Mesothelial cell of epicardium (in vitro differentiated cells): ENCODE results near the gene UBE2D4. TPM values are rescaled to one million over a fixed set of nuclear protein-coding genes. Genes with fewer than 3 reads are reported as not detected.
"Not testable (repeated sequence)": the region's sequence is repeated elsewhere in the genome, so short reads cannot be mapped to it uniquely, and the experiment has no call there.

ENCODE experiments used
- DNase-seq, 2 experiments: peaks; one replicate each; pipeline ENCODE4 v3.0.0; 2021; ENCODE audit warnings: low spot score in 2 of 2; ENCODE audit not compliant: unreplicated experiment in 2 of 2
- H3K27ac Mint-ChIP-seq: 2 replicates; pipeline ENCODE4 v1.8.0; 2021; ENCODE audit warnings: mixed read lengths
- H3K27me3 Mint-ChIP-seq: 2 replicates; pipeline ENCODE4 v1.8.0; 2021; ENCODE audit warnings: low read depth, mixed read lengths
- H3K36me3 Mint-ChIP-seq: 2 replicates; pipeline ENCODE4 v1.8.0; 2021; ENCODE audit warnings: mixed read lengths
- H3K4me1 Mint-ChIP-seq: 2 replicates; pipeline ENCODE4 v1.8.0; 2021; ENCODE audit warnings: mixed read lengths
- H3K4me3 Mint-ChIP-seq: 2 replicates; pipeline ENCODE4 v1.8.0; 2021; ENCODE audit warnings: mild to moderate bottlenecking, moderate library complexity, mixed read lengths
- H3K9me3 Mint-ChIP-seq: 2 replicates; pipeline ENCODE4 v1.8.0; 2021; ENCODE audit warnings: mixed read lengths
- total RNA-seq: library from RNA; stranded (reverse); gene quantifications from 3 replicates; pipeline ENCODE4 v1.2.1, GENCODE V29; 2021
- TF ChIP-seq, protein P1 (sequence below): fragments of 200-600 bp; sonication (generic); IDR thresholded peaks from one replicate; pipeline ENCODE4 v1.5.0; 2021; ENCODE audit warnings: antibody characterized with exemption; ENCODE audit not compliant: unreplicated experiment

Gene UBE2D4
- total RNA-seq, 1 donor from 2014 or later = 10.1 TPM

DNA sequence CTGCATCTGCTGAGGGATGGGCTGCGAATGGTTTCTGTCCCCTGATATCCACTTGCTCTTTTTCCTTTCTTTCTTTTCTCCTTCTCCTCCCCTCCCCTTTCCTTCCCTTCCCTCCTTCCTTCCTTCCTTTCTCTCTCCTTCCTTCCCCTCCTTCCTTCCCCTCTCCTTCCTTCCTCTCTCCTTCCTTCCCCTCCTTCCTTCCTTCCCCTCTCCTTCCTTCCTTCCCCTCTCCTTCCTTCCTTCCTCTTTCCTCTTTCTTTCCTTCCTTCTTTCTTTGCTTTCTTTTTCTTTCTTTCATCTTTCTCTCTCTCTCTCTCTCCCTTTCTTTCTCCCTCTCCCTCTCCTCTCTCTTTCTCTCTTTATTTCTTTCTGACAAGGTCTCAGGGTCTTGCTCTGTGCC is 51.3 kb downstream of the UBE2D4 start:
- Mint-ChIP-seq H3K4me1 (no peaks in the 10 kb centered on the region), H3K27ac (no peak overlapping the region)

DNA sequence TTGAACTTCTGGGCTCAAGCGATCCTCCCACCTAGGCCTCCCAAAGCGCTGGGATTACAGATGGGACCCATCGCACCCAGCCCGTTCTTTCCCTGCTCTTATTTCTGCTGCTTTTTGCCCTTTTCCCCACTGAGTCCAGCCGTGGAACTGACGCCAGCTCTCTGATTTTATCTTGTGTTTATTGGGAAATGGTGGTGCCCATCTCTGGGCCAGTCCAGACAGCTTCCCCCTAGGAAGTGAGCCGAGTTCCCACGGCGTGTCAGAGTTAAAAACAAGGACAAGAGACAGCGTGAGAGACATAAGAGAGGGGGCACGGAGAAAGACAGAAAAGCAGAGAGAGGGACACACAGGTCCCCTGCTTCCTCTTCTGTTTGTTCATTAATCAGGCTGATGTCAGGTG is 51.9 kb downstream of the UBE2D4 start:
- not testable (repeated sequence) for DNase-seq, H3K36me3 Mint-ChIP-seq, H3K27ac Mint-ChIP-seq, H3K4me1 Mint-ChIP-seq, H3K27me3 Mint-ChIP-seq, H3K9me3 Mint-ChIP-seq, H3K4me3 Mint-ChIP-seq

More for the DNA sequence above, 51.3 kb downstream of the UBE2D4 start:
- no peak for DNase-seq
- TF ChIP-seq, protein P1, sequence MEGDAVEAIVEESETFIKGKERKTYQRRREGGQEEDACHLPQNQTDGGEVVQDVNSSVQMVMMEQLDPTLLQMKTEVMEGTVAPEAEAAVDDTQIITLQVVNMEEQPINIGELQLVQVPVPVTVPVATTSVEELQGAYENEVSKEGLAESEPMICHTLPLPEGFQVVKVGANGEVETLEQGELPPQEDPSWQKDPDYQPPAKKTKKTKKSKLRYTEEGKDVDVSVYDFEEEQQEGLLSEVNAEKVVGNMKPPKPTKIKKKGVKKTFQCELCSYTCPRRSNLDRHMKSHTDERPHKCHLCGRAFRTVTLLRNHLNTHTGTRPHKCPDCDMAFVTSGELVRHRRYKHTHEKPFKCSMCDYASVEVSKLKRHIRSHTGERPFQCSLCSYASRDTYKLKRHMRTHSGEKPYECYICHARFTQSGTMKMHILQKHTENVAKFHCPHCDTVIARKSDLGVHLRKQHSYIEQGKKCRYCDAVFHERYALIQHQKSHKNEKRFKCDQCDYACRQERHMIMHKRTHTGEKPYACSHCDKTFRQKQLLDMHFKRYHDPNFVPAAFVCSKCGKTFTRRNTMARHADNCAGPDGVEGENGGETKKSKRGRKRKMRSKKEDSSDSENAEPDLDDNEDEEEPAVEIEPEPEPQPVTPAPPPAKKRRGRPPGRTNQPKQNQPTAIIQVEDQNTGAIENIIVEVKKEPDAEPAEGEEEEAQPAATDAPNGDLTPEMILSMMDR = no peak
- no peak overlapping the region for H3K4me3 Mint-ChIP-seq
- peaks cover 1% of the 10 kb centered on the region for H3K36me3 Mint-ChIP-seq
- no peaks in the 10 kb centered on the region for H3K9me3 Mint-ChIP-seq
- H3K27me3 Mint-ChIP-seq = no peaks in the 10 kb centered on the region

DNA sequence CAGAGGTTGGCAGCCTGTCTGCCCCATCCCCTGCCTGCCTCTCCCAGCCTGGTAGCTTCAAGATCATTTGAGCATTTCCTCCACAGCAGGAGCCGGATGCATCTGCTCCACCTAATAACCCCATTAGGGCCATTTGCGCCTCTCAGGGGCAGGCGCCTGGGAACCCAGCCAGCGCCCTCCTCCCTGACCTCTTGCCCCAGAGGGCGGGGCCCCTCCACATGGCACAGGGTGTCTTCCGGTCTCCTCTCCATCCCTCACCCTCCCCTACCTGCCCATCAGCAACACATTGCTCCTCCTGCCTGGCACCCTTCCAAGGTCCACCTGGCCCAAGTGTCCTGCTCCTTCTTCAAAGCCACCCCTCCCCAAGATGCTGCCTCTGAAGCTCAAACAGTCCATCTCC is 56.6 kb downstream of the UBE2D4 start:
- not testable (repeated sequence) for H3K4me1 Mint-ChIP-seq, H3K36me3 Mint-ChIP-seq, H3K27ac Mint-ChIP-seq, H3K27me3 Mint-ChIP-seq, DNase-seq, H3K4me3 Mint-ChIP-seq, H3K9me3 Mint-ChIP-seq

DNA sequence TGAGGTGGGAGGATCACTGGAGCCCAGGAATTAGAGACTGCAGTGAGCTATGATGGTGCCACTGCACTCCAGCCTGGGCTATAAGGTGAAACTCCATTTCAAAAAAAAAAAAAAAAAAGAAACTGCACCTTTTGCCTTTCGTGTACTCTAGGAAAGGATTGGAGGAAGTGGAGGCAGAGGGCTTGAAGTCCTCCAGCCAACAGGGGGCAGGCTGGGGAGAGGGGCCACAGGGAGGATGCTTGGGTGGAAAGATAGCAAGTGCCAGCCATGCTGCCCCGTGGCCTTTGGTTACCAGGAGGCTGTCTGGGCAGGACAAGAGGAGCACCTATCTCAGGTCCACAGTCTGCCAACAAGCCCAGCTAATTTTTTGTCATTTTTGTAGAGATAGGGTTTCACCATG is 57.5 kb downstream of the UBE2D4 start:
- H3K9me3 Mint-ChIP-seq, H3K27ac Mint-ChIP-seq, H3K4me1 Mint-ChIP-seq, H3K4me3 Mint-ChIP-seq, H3K27me3 Mint-ChIP-seq, DNase-seq, H3K36me3 Mint-ChIP-seq: not testable (repeated sequence)

DNA sequence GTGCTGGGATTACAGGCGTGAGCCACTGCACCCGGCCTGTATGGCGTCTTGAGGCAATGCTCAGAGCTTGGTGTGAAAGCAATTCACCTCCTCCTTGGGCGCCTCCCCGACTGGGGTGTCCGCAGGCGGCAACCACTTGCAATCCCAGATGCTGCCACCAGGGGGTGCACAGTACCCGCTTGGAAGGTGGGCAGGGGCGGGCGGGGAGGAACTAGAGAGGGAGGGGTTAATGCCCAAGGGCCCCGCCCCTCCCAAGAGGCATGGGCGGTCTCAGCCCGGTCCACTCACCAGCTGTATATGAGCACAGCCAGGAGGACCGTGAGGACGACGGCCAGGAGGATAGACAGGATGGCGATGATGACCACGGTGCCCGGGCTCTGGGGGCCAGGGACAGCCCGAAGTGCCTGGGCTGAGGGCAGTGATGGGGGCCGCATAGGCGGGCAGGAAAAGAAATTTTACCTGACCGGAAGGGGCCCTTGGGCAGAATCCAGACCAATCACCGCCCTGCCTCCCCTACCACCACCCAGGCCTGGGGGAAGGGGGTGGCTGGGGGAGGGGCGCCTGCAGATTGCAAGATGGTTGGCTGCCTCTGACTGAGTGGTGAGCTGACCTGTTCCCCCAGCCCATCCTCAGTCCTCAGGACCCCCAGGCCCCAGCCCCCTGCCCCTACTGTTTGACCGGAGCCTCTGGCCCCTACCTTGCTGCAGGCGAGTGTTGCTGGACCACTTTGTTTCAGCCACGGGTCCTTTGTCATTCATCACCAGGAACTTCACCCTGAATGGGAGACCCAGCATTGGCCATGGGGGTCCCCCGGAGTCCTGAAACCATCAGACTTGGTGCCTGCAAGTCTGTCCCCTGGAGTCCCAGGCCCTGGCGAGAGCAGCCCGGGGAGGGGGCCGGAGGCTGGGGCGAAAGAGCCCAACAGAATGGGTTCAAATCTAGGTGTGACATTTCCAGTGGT is 59.9 kb downstream of the UBE2D4 start:
- peak overlapping the region; percentile 58 for H3K4me3 Mint-ChIP-seq
- H3K9me3 Mint-ChIP-seq, H3K27me3 Mint-ChIP-seq, H3K36me3 Mint-ChIP-seq, H3K4me1 Mint-ChIP-seq, H3K27ac Mint-ChIP-seq: not testable (repeated sequence)
- DNase-seq = peak; percentile 42 to 86
- TF ChIP-seq, protein P1 = peak; percentile 91

DNA sequence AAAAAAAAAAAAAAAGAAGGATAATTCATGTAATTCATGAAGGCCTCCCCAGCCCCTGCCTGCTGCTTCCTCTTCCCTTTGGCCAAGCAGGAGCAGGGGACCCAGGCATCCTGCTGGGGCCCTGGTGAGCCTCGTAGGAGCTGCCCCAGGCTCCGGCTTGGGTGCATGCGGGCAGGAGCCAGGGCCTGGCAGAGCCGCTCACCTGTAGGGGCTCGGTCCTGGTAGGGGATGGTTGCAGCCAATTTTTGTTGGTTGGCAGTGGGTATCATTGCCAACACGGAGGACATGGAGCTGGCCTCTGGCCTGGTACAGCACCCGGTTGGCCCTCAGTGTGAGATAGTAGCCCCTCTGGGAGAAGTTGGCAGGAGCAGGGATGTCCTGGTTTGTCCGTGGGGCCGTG is 61.2 kb downstream of the UBE2D4 start:
- H3K4me3 Mint-ChIP-seq, H3K4me1 Mint-ChIP-seq, H3K27ac Mint-ChIP-seq, H3K27me3 Mint-ChIP-seq, H3K9me3 Mint-ChIP-seq, H3K36me3 Mint-ChIP-seq, DNase-seq: not testable (repeated sequence)

DNA sequence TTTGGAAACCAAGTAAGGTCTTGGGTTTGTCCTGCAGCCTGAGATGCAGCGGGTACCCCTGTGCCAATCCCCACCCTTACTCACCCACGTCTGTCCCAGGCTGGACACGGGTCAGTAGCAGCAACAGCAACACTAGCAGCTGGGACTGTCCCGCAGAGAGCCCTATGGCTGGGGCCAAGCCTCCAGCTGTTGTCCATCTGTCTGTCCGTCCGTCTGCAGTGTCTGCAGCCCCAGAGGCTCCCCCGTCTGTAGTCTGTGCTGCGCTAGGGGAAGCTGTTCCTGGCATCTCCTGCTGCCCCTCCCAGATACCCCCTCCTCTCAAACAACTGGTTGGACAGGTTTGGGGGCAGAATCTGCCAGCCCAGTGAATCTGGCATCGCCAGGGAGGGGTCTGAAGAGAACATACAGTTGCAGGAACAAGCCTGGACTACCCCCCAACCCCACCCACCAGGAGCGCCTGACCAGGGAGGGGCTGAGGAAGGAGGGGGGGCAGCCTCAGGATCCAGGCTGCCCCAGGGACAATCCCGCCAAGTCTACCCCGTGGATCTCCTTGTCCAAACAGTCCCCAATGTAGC is 63.9 kb downstream of the UBE2D4 start:
- not testable (repeated sequence) for H3K27ac Mint-ChIP-seq, H3K27me3 Mint-ChIP-seq, H3K4me1 Mint-ChIP-seq, H3K9me3 Mint-ChIP-seq, H3K36me3 Mint-ChIP-seq, H3K4me3 Mint-ChIP-seq, DNase-seq

DNA sequence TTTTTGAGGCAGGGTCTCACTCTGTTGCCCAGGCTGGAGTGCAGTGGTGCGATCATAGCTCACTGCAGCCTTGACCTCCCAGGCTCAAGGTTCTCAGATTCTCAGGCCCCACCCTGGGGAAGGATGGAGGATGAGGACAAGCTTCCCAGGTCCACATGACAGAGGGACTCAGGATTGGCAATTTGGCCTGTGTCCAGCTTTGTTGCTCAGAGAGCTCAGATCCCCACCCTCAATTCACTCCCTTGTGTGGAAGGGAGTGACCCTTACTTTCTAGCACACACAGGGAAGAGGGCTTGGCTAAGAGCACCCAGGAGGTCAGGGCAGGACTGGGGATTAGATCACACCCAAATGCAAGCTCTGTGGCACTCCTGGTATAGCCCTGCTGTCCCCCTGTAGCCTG is 64.6 kb downstream of the UBE2D4 start:
- H3K4me3 Mint-ChIP-seq, DNase-seq, H3K27me3 Mint-ChIP-seq, H3K9me3 Mint-ChIP-seq, H3K27ac Mint-ChIP-seq, H3K36me3 Mint-ChIP-seq, H3K4me1 Mint-ChIP-seq: not testable (repeated sequence)

DNA sequence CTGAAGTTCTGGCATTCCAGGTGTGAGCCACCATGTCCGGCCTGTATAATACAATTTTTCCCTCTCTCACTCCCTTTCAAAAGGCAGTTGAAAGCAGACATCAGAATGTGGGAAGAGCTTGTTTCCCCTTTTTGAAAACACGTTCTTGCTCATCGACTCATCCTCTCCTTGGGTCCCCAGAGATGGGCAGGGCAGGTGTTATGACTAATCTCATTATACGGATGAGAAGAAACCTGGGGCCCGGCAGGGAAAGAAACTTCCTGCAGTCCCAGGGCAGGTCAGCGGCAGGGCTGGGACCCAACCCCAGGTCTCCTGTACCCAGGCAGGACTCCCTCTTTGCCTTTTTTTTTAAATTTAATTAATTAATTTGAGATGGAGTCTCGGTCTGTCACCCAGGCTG is 66.7 kb downstream of the UBE2D4 start:
- DNase-seq, H3K9me3 Mint-ChIP-seq, H3K4me1 Mint-ChIP-seq, H3K27me3 Mint-ChIP-seq, H3K4me3 Mint-ChIP-seq, H3K27ac Mint-ChIP-seq, H3K36me3 Mint-ChIP-seq: not testable (repeated sequence)

DNA sequence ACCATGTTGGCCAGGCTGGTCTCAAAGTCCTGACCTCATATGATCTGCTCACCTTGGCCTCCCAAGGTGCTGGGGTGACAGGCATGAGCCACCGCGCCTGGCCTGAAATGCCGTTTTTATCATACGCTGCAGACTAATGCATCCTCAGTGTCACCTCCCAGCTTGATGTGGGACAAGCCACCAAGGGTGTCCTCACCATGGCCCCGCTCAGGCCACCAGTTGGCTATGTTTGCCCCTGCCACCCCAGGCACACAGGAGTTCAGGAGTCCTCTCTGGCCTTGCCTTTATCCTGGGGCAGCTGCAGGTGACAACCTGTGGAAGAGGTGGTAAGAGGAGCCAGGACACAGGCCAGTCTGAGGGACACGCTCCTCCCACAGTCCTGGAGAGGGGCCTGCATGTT is 68.4 kb downstream of the UBE2D4 start:
- not testable (repeated sequence) for H3K36me3 Mint-ChIP-seq, DNase-seq, H3K4me1 Mint-ChIP-seq, H3K9me3 Mint-ChIP-seq, H3K27me3 Mint-ChIP-seq, H3K4me3 Mint-ChIP-seq, H3K27ac Mint-ChIP-seq

DNA sequence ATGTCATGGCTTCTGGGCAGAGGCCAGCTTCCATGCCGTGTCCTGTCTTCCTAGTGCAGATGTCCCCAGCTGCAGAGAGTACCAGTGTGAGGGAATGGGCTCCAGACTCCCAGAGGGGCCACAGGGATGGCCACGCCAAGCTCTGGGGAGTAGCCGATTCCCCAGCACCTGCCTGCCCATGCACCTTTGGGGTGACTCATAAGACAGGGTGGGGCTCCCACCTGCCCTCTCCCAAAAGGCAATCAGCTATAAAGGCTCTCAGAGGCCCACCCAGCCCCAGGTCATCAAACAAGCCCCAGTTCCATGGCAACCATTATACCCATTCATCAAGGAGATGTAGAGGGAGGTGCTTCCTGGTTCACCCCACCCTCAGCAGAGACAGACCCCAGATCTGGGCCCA is 71.3 kb downstream of the UBE2D4 start, which contains the start of gene SPDYE1:
Gene SPDYE1, plus strand, starts transcription at position 366 of the 400 bp plus-strand sequence. CDS start 2,053 bp downstream, outside the sequence.
- not testable (repeated sequence) for H3K36me3 Mint-ChIP-seq, DNase-seq, H3K27ac Mint-ChIP-seq, H3K4me1 Mint-ChIP-seq, H3K9me3 Mint-ChIP-seq, H3K4me3 Mint-ChIP-seq, H3K27me3 Mint-ChIP-seq
